ENCODE results near the gene TIAM1.

Gene TIAM1

DNA sequence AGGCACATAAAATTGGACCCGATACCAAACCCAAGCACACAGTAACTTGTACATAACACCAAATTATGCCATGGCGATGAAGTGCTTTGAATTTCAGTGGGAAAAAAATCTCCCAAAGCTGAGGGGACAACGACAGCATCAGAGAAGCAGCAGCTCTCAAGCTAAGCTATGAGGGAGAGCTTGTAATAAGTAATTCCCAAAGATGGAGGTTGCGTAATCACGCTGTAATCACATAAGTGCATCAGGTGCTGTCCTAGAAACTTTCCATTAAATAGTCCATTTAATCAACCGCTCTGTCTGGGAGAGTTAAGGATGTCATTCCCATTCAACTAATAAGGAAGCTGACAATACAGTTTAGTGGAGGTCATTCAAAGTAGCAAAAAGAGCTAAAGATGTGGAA lies 268.2 kb downstream of the TIAM1 start:
- DNase-seq, result no peak

DNA sequence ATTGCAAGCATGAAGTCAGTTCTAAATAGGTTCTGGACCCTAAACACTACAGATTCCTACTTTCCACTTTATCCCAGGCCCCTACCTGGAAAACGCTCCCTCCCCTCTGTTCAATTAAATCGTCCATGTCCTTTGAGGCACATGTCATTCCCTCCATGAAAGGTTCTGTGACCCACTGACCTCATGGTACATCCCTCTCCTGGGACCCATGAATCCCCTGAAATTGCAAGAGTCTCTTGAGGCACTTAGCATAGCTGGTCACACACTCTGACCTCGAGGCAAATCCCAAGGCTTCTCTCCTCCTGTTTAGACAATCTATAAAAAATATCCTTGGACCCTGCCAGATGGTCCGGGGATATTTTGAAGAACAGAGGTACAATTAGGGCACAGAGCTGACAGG lies 271.5 kb downstream of the TIAM1 start:
- no peak for DNase-seq
